ENCODE results near the gene ARHGAP22. TPM values are rescaled to one million over a fixed set of nuclear protein-coding genes. Genes with fewer than 3 reads are reported as not detected.
A peak's percentile ranks its signal among the peaks of the same experiment; 100 is the strongest.

ARHGAP22 gene
- total and polyA plus RNA-seq, 2 donors (not counting 1 experiment from before 2014, with no cell fraction given) = 10.4 to 75.5 TPM

DNA sequence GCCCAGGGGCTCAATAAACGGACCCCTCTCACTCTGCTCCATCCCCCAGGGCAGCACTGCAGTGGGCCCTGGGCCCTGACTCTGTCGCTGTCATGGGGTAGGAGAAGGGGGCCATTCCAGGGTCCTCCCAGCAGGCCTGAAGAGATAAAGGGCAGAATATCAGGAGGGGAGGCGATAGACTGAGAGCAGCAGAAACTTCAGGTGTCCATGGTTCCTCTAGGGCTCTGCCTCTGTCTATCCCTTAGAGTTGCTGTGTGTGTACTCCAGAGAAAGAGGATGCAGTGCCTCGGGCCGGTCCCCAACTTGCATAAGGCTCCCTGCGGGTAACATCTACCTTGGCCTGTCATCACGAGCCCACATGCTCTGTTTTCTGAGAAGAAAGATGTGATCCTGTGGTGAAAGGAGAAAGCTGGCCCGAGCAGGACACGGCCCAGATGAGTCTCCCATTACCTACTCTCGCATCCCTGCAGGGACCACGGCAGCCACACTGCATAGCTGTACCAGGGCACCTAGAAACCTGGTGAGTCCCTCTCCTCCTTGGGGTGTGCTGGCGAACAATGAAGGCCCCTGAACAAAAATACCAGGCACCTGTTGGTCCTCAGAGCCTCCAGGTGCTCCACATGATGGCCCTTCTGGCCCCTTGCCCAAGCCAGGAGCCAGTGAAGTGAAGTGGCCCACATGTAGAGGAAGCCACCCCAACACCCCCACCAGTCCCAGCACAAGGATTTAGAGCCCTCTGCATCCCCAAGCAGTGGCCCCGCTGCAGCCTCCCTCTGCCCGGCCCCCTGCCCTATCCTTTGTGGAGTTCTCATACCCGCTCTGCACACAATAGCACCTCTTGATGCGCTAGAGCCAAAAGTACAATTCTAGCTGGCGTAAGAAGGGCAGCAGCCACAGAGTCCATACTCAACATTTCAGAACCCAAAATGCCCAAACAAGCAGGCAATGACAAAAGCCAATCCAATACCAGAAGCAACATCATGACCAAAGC is 106.8 kb downstream of the ARHGAP22 start:
- Histone ChIP-seq H3K4me2 (ENCODE audit: extremely low read depth, insufficient read depth, low read length) (peak overlapping the region; percentile 23), H3K27me3 (ENCODE audit: control insufficient read depth, insufficient read depth, low read length) (no peaks in the 10 kb centered on the region), H3K4me3 (replicated peaks in 1 of 4; ENCODE audit: control extremely low read depth in 1 of 4, insufficient read depth in 1 of 4, low read depth in 3 of 4, low read length in 4 of 4) (no peak overlapping the region), H3K79me2 (ENCODE audit: control insufficient read depth, insufficient read depth, low read length) (peaks cover 76% of the 10 kb centered on the region), H4K20me1 (ENCODE audit: control insufficient read depth, extremely low read depth, insufficient read depth, low read length) (no peaks in the 10 kb centered on the region), H3K4me1 (ENCODE audit: control insufficient read depth, extremely low read depth, insufficient read depth, low read length) (peaks cover 18% of the 10 kb centered on the region), H3K36me3 (ENCODE audit: control insufficient read depth, insufficient read depth, low read length) (peaks cover 7% of the 10 kb centered on the region), H3K27ac (ENCODE audit: insufficient read depth, low read length) (peak overlapping the region; percentile 41), H3K9me3 (ENCODE audit: control insufficient read depth, insufficient read depth, low read depth, low read length) (no peaks in the 10 kb centered on the region), H3K9ac (ENCODE audit: insufficient read depth, low read length) (no peak overlapping the region), H2AFZ (ENCODE audit: low read length) (no peak overlapping the region)
- no peak for TF ChIP-seq EZH2 (IDR thresholded peaks at IDR 0.05; ENCODE audit: low read length, missing control alignments)
- TF ChIP-seq, protein P1, sequence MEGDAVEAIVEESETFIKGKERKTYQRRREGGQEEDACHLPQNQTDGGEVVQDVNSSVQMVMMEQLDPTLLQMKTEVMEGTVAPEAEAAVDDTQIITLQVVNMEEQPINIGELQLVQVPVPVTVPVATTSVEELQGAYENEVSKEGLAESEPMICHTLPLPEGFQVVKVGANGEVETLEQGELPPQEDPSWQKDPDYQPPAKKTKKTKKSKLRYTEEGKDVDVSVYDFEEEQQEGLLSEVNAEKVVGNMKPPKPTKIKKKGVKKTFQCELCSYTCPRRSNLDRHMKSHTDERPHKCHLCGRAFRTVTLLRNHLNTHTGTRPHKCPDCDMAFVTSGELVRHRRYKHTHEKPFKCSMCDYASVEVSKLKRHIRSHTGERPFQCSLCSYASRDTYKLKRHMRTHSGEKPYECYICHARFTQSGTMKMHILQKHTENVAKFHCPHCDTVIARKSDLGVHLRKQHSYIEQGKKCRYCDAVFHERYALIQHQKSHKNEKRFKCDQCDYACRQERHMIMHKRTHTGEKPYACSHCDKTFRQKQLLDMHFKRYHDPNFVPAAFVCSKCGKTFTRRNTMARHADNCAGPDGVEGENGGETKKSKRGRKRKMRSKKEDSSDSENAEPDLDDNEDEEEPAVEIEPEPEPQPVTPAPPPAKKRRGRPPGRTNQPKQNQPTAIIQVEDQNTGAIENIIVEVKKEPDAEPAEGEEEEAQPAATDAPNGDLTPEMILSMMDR (conservative IDR thresholded peaks at IDR 0.05 in 1 of 2, IDR thresholded peaks at IDR 0.05 in 1 of 2; ENCODE audit: low read depth in 1 of 2, low read length in 2 of 2) = no peak
- no peak for DNase-seq (ENCODE audit: low read depth in 2 of 2)

DNA sequence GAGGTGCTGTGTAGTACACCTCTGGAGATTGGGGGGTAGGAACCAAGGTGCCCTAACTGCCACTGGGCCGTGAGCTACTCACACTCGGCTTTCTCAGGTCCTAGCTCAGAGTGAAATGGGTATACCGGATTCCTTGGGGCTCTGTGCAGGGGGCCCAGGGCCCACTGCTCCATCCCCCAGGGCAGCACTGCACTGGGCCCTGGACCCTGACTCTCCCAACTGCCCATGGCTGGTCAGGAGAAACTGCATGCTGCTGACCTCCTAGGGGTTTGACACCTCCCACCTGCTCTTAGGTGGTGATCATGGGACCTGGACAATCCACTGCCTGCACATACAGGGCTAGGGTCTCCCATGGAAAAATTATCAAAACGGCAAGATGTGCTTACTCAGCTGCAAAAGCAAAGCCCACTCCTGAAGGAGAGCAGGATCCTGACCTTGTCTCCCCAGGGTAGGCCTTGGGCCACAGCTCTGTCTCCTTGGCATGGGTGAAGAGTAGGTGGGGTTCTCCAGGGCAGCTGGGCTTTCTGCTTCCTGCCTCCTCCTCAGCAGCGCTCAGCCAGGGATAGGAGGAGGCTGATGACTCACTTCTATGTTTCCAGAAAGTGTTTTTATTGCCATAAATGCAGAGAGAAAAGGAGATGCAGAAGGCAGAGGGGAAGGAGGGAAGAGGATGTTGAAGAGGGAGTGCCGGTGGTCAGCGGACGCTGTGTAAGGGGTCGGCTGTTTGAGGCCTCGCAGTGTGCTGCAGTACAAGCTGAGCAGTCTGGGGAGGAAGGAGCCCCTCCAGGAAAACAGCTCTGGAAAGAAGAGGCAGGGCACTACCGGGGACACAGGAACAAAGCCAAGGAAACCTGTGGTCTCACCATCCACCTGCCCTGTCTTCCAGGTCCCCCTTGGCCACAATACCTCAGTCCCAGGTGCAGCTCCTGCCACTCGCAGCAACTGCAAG is 107.8 kb downstream of the ARHGAP22 start:
- H4K20me1 ChIP-seq (ENCODE audit: control insufficient read depth, extremely low read depth, insufficient read depth, low read length) = no peaks in the 10 kb centered on the region
- peaks cover 72% of the 10 kb centered on the region for H3K79me2 ChIP-seq (ENCODE audit: control insufficient read depth, insufficient read depth, low read length)
- H3K4me2 ChIP-seq (ENCODE audit: extremely low read depth, insufficient read depth, low read length) = peak overlapping the region; percentile 23
- H3K9ac ChIP-seq (ENCODE audit: insufficient read depth, low read length) = no peak overlapping the region
- DNase-seq (ENCODE audit: low read depth in 2 of 2) = peak; percentile 74 to 80
- H3K4me3 ChIP-seq (replicated peaks in 1 of 4; ENCODE audit: control extremely low read depth in 1 of 4, insufficient read depth in 1 of 4, low read depth in 3 of 4, low read length in 4 of 4) = no peak overlapping the region
- peaks cover 16% of the 10 kb centered on the region for H3K4me1 ChIP-seq (ENCODE audit: control insufficient read depth, extremely low read depth, insufficient read depth, low read length)
- TF ChIP-seq, protein P1 (conservative IDR thresholded peaks at IDR 0.05 in 1 of 2, IDR thresholded peaks at IDR 0.05 in 1 of 2; ENCODE audit: low read depth in 1 of 2, low read length in 2 of 2) = no peak
- no peak for TF ChIP-seq EZH2 (IDR thresholded peaks at IDR 0.05; ENCODE audit: low read length, missing control alignments)
- peaks cover 7% of the 10 kb centered on the region for H3K36me3 ChIP-seq (ENCODE audit: control insufficient read depth, insufficient read depth, low read length)
- no peaks in the 10 kb centered on the region for H3K9me3 ChIP-seq (ENCODE audit: control insufficient read depth, insufficient read depth, low read depth, low read length)
- peak overlapping the region; percentile 41 for H3K27ac ChIP-seq (ENCODE audit: insufficient read depth, low read length)
- no peaks in the 10 kb centered on the region for H3K27me3 ChIP-seq (ENCODE audit: control insufficient read depth, insufficient read depth, low read length)
- H2AFZ ChIP-seq (ENCODE audit: low read length) = peak overlapping the region; percentile 19
